Body of pancreas (tissue), 4 donors: ENCODE results near the gene MAGEA2B. TPM values are rescaled to one million over a fixed set of nuclear protein-coding genes. Genes with fewer than 3 reads are reported as not detected.
"Not testable (repeated sequence)": the region's sequence is repeated elsewhere in the genome, so short reads cannot be mapped to it uniquely, and the experiment has no call there.

Experiments
- ATAC-seq: fragments of 150-250 bp; one replicate; pipeline ENCODE4 v1.9.1; 2016
- DNase-seq, 4 donors: peaks; one replicate each; pipeline ENCODE4 v3.0.0-alpha.2; 2019
- H3K27ac ChIP-seq, 4 donors: fragments of 200-600 bp; sonication (generic); 1 replicate in 3 of 4; 2 replicates in 1 of 4; pipeline versions ENCODE4 v1.5.1 to v1.6.1; 2016 to 2019; ENCODE audit warnings: mild to moderate bottlenecking in 1 of 4, mixed read lengths in 1 of 4, moderate library complexity in 1 of 4
- H3K27me3 ChIP-seq, 2 donors: fragments of 200-600 bp; sonication (generic); one replicate each; pipeline ENCODE4 v1.6.0; 2016; ENCODE audit warnings: mild to moderate bottlenecking in 1 of 2
- H3K36me3 ChIP-seq, 2 donors: fragments of 200-600 bp; sonication (generic); replicated peaks in 1 of 2; 2 replicates each; pipeline ENCODE4 v1.5.1; 2016; ENCODE audit warnings: low read depth in 2 of 2; ENCODE audit not compliant: insufficient read depth in 1 of 2
- H3K4me1 ChIP-seq: fragments of 200-600 bp; sonication (generic); one replicate; pipeline ENCODE4 v1.6.0; 2016
- H3K4me3 ChIP-seq, 2 donors: fragments of 200-600 bp; sonication (generic); 1 replicate in 1 of 2; 2 replicates in 1 of 2; pipeline ENCODE4 v1.5.1; 2016 to 2019
- H3K9me3 ChIP-seq, 3 donors: fragments of 200-600 bp; sonication (generic); 1 replicate in 2 of 3; 2 replicates in 1 of 3; pipeline ENCODE4 v1.5.1; 2016
- POLR2A ChIP-seq, 3 donors: fragments of 450-650 bp; IDR thresholded peaks; one replicate each; pipeline ENCODE4 v1.6.1; 2016; ENCODE audit warnings: antibody characterized with exemption in 3 of 3, mild to moderate bottlenecking in 2 of 3
- WGBS, 2 donors: methylation state at CpG; one replicate each; pipeline ENCODE4 v1.1.5; 2017; 5-methylcytosine and 5-hydroxymethylcytosine counted together
- intact Hi-C: fragments of 100-400 bp; cut with DNase I; formaldehyde crosslinking; loops from one replicate; pipeline ENCODE4 v1.15.1; 2023
- total RNA-seq, 2 donors: library from RNA; depleted of rRNA; stranded (reverse); fragments of >200 nt; gene quantifications; one replicate each; pipeline ENCODE4 v1.1.0, GENCODE V29; 2016
- TF ChIP-seq, protein P1 (sequence below), 7 experiments: fragments of 450-650 bp in 4 of 7; fragments of 200-600 bp in 3 of 7; sonication (generic) in 3 of 7; IDR thresholded peaks; one replicate each; pipeline ENCODE4 v1.5.1; 2016 to 2019; ENCODE audit warnings: antibody characterized with exemption in 7 of 7

MAGEA2B gene, protein sequence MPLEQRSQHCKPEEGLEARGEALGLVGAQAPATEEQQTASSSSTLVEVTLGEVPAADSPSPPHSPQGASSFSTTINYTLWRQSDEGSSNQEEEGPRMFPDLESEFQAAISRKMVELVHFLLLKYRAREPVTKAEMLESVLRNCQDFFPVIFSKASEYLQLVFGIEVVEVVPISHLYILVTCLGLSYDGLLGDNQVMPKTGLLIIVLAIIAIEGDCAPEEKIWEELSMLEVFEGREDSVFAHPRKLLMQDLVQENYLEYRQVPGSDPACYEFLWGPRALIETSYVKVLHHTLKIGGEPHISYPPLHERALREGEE
- total RNA-seq = not detected

DNA sequence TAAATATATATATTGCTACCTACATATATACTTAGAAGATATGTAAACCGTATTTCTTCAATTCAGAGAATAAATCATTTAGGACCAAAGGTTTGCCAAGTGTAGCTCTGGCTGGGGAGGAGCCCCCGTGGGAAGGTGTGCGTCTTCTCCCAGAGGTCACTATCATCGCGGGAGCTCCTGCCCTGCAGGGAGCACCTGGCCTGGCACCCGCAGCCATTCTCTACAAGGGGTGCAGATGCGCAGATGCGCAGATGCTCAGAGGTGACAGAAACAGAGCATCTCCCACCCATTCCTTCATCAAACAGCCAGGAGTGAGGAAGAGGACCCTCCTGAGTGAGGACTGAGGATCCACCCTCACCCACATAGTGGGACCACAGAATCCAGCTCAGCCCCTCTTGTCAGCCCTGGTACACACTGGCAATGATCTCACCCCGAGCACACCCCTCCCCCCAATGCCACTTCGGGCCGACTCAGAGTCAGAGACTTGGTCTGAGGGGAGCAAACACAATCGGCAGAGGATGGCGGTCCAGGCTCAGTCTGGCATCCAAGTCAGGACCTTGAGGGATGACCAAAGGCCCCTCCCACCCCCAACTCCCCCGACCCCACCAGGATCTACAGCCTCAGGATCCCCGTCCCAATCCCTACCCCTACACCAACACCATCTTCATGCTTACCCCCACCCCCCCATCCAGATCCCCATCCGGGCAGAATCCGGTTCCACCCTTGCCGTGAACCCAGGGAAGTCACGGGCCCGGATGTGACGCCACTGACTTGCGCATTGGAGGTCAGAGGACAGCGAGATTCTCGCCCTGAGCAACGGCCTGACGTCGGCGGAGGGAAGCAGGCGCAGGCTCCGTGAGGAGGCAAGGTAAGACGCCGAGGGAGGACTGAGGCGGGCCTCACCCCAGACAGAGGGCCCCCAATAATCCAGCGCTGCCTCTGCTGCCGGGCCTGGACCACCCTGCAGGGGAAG is at the start of gene MAGEA2B:
MAGEA2B (plus strand) TSS at position 814 of the 973 bp plus-strand sequence. CDS start 2,479 bp downstream, outside the sequence.
- no CpG with 5 or more reads among the region's 35 CpGs for WGBS, 2 donors
- intact Hi-C loops, ATAC-seq, H3K4me3 ChIP-seq, H3K36me3 ChIP-seq, H3K9me3 ChIP-seq, H3K4me1 ChIP-seq, H3K27ac ChIP-seq, DNase-seq, H3K27me3 ChIP-seq: not testable (repeated sequence)

DNA sequence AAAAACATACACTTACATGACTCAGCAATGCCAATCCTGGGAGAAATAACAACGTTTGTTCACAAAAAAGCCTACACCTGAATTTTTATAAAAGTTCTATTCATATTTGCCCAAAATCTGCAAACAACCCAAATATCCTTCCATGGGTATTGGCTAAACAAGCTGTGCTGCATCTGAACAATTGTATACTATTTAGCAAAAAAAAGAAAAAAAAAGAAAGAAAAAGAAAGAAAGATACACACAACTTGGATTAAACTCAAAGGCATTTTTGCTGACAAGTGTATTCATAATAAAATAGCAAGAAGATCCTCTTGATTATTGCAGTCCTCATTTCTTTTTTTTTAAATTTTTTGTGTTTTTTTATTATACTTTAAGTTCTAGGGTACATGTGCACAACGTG is 40.3 kb upstream of the MAGEA2B start:
- no peak for ATAC-seq
- TF ChIP-seq, protein P1, sequence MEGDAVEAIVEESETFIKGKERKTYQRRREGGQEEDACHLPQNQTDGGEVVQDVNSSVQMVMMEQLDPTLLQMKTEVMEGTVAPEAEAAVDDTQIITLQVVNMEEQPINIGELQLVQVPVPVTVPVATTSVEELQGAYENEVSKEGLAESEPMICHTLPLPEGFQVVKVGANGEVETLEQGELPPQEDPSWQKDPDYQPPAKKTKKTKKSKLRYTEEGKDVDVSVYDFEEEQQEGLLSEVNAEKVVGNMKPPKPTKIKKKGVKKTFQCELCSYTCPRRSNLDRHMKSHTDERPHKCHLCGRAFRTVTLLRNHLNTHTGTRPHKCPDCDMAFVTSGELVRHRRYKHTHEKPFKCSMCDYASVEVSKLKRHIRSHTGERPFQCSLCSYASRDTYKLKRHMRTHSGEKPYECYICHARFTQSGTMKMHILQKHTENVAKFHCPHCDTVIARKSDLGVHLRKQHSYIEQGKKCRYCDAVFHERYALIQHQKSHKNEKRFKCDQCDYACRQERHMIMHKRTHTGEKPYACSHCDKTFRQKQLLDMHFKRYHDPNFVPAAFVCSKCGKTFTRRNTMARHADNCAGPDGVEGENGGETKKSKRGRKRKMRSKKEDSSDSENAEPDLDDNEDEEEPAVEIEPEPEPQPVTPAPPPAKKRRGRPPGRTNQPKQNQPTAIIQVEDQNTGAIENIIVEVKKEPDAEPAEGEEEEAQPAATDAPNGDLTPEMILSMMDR (IDR thresholded peaks at IDR 0.05) = no peak
- no peak for TF ChIP-seq POLR2A (IDR thresholded peaks at IDR 0.05)
- WGBS, 2 donors = 61 to 62% methylated on average over 2 of the region's 2 CpGs
- no peak overlapping the region for H3K27ac ChIP-seq
- intact Hi-C loops = no loop called here
- H3K4me3 ChIP-seq = no peak overlapping the region
- H3K27me3 ChIP-seq = no peaks in the 10 kb centered on the region
- DNase-seq = no peak
- H3K9me3 ChIP-seq = no peaks in the 10 kb centered on the region
- H3K36me3 ChIP-seq = no peaks in the 10 kb centered on the region
- H3K4me1 ChIP-seq = no peaks in the 10 kb centered on the region

DNA sequence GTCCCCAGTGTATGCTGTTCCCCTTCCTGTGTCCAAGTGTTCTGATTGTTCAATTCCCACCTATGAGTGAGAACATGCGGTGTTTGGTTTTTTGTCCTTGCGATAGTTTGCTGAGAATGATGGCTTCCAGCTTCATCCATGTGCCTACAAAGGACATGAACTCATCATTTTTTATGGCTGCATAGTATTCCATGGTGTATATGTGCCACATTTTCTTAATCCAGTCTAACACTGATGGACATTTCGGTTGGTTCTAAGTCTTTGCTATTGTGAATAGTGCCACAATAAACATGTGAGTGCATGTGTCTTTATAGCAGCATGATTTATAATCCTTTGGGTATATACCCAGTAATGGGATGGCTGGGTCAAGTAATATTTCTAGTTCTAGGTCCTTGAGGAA is 39.8 kb upstream of the MAGEA2B start:
- H3K36me3 ChIP-seq, H3K9me3 ChIP-seq, ATAC-seq, H3K27me3 ChIP-seq, intact Hi-C loops, H3K4me3 ChIP-seq, H3K27ac ChIP-seq, H3K4me1 ChIP-seq, DNase-seq: not testable (repeated sequence)
- 64 to 81% methylated on average over 2 to 3 of the region's 3 CpGs for WGBS, 2 donors

DNA sequence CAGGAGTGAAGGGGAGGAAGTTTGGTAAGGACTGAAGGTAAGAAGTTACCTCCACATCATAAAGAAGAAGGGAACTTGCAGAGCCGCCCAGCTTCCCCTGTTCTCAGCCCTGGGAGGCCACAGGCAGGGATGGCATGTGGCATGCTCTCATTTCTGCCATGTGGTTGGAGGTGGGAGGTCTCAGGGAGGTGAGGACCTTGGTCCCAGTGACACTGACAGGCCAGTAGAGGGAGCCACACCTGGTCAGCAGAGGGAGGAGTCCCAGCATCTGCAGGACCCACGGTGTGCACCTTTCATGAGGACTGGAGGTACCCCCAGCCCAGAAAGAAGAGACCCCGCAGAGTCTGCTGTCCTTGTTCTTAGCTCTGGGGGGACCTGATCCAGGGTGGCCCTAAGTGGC is 33.4 kb upstream of the MAGEA2B start:
- no CpG with 5 or more reads among the region's 3 CpGs for WGBS, 2 donors
- H3K27me3 ChIP-seq, H3K27ac ChIP-seq, ATAC-seq, H3K4me3 ChIP-seq, H3K4me1 ChIP-seq, DNase-seq, H3K36me3 ChIP-seq, H3K9me3 ChIP-seq, intact Hi-C loops: not testable (repeated sequence)

DNA sequence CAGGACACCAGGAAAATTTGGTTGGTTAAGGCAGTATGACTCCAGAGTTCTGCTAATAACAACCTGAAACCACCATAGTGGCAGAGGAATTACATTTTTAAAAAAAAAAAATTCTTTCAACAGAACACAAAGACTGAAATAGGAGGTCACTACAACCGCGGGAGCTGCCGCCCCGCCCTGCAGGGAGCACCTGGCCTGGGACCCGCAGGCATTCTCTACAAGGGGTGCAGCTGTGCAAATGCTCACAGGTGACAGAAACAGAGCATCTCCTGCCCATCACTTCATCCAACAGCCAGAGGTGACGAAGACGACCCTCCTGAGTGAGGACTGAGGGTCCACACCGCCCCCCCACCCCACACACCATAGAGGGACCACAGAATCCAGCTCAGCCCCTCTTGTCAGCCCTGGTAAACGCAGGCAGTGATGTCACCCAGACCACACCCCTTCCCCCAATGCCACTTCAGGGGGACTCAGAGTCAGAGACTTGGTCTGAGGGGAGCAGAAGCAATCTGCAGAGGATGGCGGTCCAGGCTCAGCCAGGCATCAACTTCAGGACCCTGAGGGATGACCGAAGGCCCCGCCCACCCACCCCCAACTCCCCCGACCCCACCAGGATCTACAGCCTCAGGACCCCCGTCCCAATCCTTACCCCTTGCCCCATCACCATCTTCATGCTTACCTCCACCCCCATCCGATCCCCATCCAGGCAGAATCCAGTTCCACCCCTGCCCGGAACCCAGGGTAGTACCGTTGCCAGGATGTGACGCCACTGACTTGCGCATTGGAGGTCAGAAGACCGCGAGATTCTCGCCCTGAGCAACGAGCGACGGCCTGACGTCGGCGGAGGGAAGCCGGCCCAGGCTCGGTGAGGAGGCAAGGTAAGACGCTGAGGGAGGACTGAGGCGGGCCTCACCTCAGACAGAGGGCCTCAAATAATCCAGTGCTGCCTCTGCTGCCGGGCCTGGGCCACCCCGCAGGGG is 16.2 kb upstream of the MAGEA2B start, which contains the start of gene MAGEA3:
MAGEA3 (plus strand) TSS at position 843 of the 980 bp plus-strand sequence. CDS start 2,039 bp downstream, outside the sequence.
- H3K4me1 ChIP-seq = not testable (repeated sequence)

DNA sequence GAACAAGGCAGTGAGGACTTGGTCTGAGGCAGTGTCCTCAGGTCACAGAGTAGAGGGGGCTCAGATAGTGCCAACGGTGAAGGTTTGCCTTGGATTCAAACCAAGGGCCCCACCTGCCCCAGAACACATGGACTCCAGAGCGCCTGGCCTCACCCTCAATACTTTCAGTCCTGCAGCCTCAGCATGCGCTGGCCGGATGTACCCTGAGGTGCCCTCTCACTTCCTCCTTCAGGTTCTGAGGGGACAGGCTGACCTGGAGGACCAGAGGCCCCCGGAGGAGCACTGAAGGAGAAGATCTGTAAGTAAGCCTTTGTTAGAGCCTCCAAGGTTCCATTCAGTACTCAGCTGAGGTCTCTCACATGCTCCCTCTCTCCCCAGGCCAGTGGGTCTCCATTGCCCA is 14.0 kb upstream of the MAGEA2B start:
- H3K4me1 ChIP-seq, H3K4me3 ChIP-seq, H3K36me3 ChIP-seq, H3K9me3 ChIP-seq, intact Hi-C loops, H3K27me3 ChIP-seq, H3K27ac ChIP-seq, ATAC-seq: not testable (repeated sequence)
- DNase-seq = peak in 1 of 4 donors; percentile 4
- WGBS, 2 donors = 80% methylated on average over 2 of the region's 5 CpGs; no CpG with 5 or more reads in 1 of the 2 donors

More for the DNA sequence above, 16.2 kb upstream of the MAGEA2B start, which contains the start of gene MAGEA3:
- DNase-seq, intact Hi-C loops, H3K4me3 ChIP-seq, H3K9me3 ChIP-seq, H3K27me3 ChIP-seq, ATAC-seq, H3K27ac ChIP-seq, H3K36me3 ChIP-seq: not testable (repeated sequence)
- WGBS, 2 donors = no CpG with 5 or more reads among the region's 34 CpGs

DNA sequence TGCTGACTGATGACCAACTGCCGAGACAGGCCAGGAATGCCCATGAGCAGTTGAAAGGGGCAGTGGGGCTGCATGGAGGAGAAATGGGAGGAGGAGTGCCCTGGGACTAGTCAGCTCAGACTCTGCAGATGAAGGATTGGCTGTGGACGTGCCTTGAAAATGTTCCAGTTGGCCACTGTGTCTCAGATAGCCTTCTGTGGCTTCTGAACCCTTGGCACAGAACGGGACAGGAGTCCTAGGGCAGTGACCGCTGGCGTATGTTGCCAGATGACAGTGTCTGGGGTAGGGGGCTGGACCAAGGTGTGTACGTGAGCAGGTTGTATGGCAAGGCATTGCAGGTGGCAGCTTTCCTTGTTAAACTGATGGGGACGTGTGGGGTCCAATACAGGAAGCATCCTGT is 7.9 kb upstream of the MAGEA2B start:
- H3K27me3 ChIP-seq, intact Hi-C loops, H3K9me3 ChIP-seq, ATAC-seq, H3K27ac ChIP-seq, DNase-seq, H3K4me3 ChIP-seq, H3K36me3 ChIP-seq, H3K4me1 ChIP-seq: not testable (repeated sequence)
- 15% methylated on average over 2 of the region's 7 CpGs; no CpG with 5 or more reads in 1 of the 2 donors for WGBS, 2 donors

DNA sequence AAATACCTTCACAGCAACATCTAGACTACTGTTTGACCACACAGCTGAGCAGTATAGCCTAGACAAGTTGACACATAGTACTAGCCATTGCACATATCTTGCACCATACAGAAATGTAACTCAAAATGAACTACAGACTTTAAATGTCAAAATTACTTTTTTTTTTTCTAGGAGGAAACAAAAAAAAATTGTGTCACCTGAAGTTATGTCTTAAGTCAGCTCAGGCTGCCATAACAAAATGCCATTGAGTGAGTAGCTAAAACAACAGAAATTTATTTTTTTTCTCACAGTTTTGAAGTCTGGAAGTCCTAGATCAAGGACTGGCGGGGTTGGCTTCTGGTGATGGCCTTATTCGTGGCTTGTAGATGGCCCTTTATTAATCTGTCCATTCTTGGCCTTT is 5.3 kb upstream of the MAGEA2B start, which contains the start of gene CSAG2:
CSAG2 (minus strand) TSS at position 101 of the 400 bp plus-strand sequence. CDS start 161 bp downstream, outside the sequence.
- H3K9me3 ChIP-seq, DNase-seq, intact Hi-C loops, H3K4me3 ChIP-seq, ATAC-seq, H3K27ac ChIP-seq, H3K4me1 ChIP-seq, H3K27me3 ChIP-seq, H3K36me3 ChIP-seq: not testable (repeated sequence)
- WGBS, 2 donors = no CpG with 5 or more reads among the region's 2 CpGs

DNA sequence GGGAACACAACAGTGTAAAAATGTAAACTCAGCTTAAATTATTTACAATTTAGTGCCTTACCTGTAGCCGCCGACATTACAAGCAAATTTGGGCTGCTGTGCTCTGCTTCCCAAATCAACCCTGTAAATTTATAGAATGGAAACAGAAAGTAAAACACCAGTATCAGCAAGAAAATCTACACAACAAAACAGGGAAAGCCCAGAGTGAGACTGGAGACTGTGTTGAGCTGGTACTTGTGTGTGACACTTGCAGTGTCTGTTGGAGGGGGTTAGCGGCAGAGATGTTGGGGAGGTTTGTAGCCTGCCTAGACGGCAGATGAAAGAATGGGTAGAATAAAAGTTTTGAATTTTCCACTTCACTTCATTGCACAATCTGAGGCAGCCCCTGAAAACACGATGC is 1.2 kb upstream of the MAGEA2B start:
- H3K36me3 ChIP-seq, H3K9me3 ChIP-seq, H3K4me1 ChIP-seq, H3K27me3 ChIP-seq, H3K27ac ChIP-seq, H3K4me3 ChIP-seq, intact Hi-C loops, DNase-seq, ATAC-seq: not testable (repeated sequence)
- no CpG with 5 or more reads among the region's 5 CpGs for WGBS, 2 donors
